K562 (cell line): ENCODE data around the gene NCBP2. TPM values are rescaled to one million over a fixed set of nuclear protein-coding genes. Genes with fewer than 3 reads are reported as not detected.

Experiments
- ATAC-seq: fragments of 200-7000 bp; cut with Tn5 transposase; 3 replicates; pipeline ENCODE4 v1.9.1; 2020; ENCODE audit warnings: moderate library complexity
- BruUV-seq: library from RNA; stranded (reverse); fragments of 400-500 nt; replicated peaks from 2 replicates; lab custom pipeline; 2021; lab: Mats Ljungman, UMichigan
- CTCF ChIA-PET: fragments of 300-600 bp; formaldehyde crosslinking; extraction: SDS; loops from one replicate; lab custom pipeline; 2021; ENCODE audit warnings: low intra/inter-chr PET ratio; lab: Yijun Ruan, JAX
- POLR2A ChIA-PET: fragments of 300-600, 350-650 bp; sonication (Branson Sonifier 250); formaldehyde crosslinking; extraction: SDS; loops from one replicate; lab custom pipeline; 2021; ENCODE audit warnings: antibody characterized with exemption, inconsistent platforms; lab: Yijun Ruan, JAX
- DNase-seq, 4 experiments: peaks; one replicate each; pipeline versions ENCODE4 v3.0.0 to v3.0.0-alpha.2; 2011 to 2018; ENCODE audit warnings: low spot score in 3 of 4, mixed read lengths in 3 of 4; ENCODE audit errors: extremely low read depth in 1 of 4
- FAIRE-seq: peaks from 2 replicates; lab custom pipeline; 2011; peaks lifted over from hg19 to GRCh38; lab: Jason Lieb, UNC
- H2AFZ ChIP-seq: 2 replicates; pipeline ENCODE4 v1.6.0; 2011; ENCODE audit warnings: low read depth, low read length, control low read depth, inconsistent platforms
- H3K27ac ChIP-seq: fragments of 200-600 bp; 3 replicates; pipeline ENCODE4 v1.8.0; 2011; ENCODE audit warnings: low read depth, mild to moderate bottlenecking, control low read depth, inconsistent platforms, low read length, moderate library complexity, mixed read lengths; ENCODE audit errors: extremely low read depth
- H3K27me3 ChIP-seq, 2 experiments: fragments of 300-600 bp in 1 of 2; 2 replicates in 1 of 2; 3 replicates in 1 of 2; pipeline versions ENCODE4 v1.6.0 to v1.8.0; 2011; ENCODE audit warnings: inconsistent platforms in 2 of 2, low read length in 2 of 2, mild to moderate bottlenecking in 1 of 2, mixed read lengths in 1 of 2, moderate library complexity in 1 of 2; ENCODE audit not compliant: control insufficient read depth in 2 of 2, insufficient read depth in 2 of 2
- H3K36me3 ChIP-seq: fragments of 300-600 bp; 3 replicates; pipeline ENCODE4 v1.8.0; 2011; ENCODE audit warnings: mild to moderate bottlenecking, low read length, inconsistent platforms; ENCODE audit not compliant: control insufficient read depth, insufficient read depth
- H3K4me1 ChIP-seq, 2 experiments: fragments of 200-600 bp in 1 of 2; replicated peaks in 1 of 2; 2 replicates in 1 of 2; 3 replicates in 1 of 2; pipeline versions ENCODE4 v1.5.1 to v1.8.0; 2011; ENCODE audit warnings: inconsistent platforms in 2 of 2, low read length in 2 of 2, mild to moderate bottlenecking in 1 of 2, mixed read lengths in 1 of 2, moderate library complexity in 1 of 2; ENCODE audit not compliant: control insufficient read depth in 2 of 2, insufficient read depth in 2 of 2
- H3K4me2 ChIP-seq: 2 replicates; pipeline ENCODE4 v1.6.1; 2011; ENCODE audit warnings: low read length, control low read depth, inconsistent platforms, mixed read lengths; ENCODE audit not compliant: insufficient read depth
- H3K4me3 ChIP-seq: fragments of 200-600 bp; sonication (generic), shearing (Covaris generic); 2 replicates; pipeline ENCODE4 v1.5.1; 2016; ENCODE audit warnings: control low read depth, inconsistent platforms
- H3K79me2 ChIP-seq: fragments of 200-600 bp; 3 replicates; pipeline ENCODE4 v1.8.0; 2011; ENCODE audit warnings: low read length, inconsistent platforms; ENCODE audit not compliant: control insufficient read depth, insufficient read depth
- H3K9ac ChIP-seq, 2 experiments: 2 replicates each; pipeline versions ENCODE4 v1.6.0 to v1.6.1; 2011; ENCODE audit warnings: low read depth in 2 of 2, low read length in 2 of 2, control low read depth in 1 of 2, inconsistent platforms in 1 of 2, mild to moderate bottlenecking in 1 of 2, mixed read lengths in 1 of 2; ENCODE audit not compliant: insufficient read depth in 1 of 2
- H3K9me1 ChIP-seq: one replicate; pipeline ENCODE4 v1.6.0; 2011; ENCODE audit warnings: inconsistent platforms, mild to moderate bottlenecking, low read length, moderate library complexity; ENCODE audit not compliant: control insufficient read depth, insufficient read depth
- H3K9me3 ChIP-seq: replicated peaks from 2 replicates; pipeline ENCODE4 v1.5.1; 2011; ENCODE audit warnings: low read depth, low read length, inconsistent platforms; ENCODE audit not compliant: control insufficient read depth, insufficient read depth
- H4K20me1 ChIP-seq: replicated peaks from 2 replicates; pipeline ENCODE4 v1.6.1; 2011; ENCODE audit warnings: low read length, inconsistent platforms, mixed read lengths; ENCODE audit not compliant: control insufficient read depth, insufficient read depth
- ARNT ChIP-seq, 2 experiments: fragments of 450-650 bp; IDR thresholded peaks; 2 replicates each; pipeline ENCODE4 v1.6.1; 2016; ENCODE audit warnings: mild to moderate bottlenecking in 1 of 2
- HDAC6 ChIP-seq: IDR thresholded peaks from 2 replicates; pipeline ENCODE4 v1.6.1; 2012; ENCODE audit warnings: low read depth, mild to moderate bottlenecking, control low read depth, inconsistent platforms, low read length, moderate library complexity
- HDAC8 ChIP-seq: fragments of 450-650 bp; IDR thresholded peaks from 2 replicates; pipeline ENCODE4 v1.6.1; 2016; ENCODE audit warnings: mild to moderate bottlenecking, missing genetic modification characterization, moderate library complexity, missing compliant biosample characterization
- HDGF ChIP-seq: fragments of 450-650 bp; IDR thresholded peaks from 2 replicates; pipeline ENCODE4 v1.6.1; 2016
- MXI1 ChIP-seq: IDR thresholded peaks from 2 replicates; pipeline ENCODE4 v1.6.1; 2011; ENCODE audit warnings: low read depth, mild to moderate bottlenecking, improper control_type of control experiment, low read length
- POLR2H ChIP-seq: IDR thresholded peaks from 2 replicates; pipeline ENCODE4 v1.6.1; 2016; ENCODE audit warnings: missing genetic modification characterization, low read depth, mild to moderate bottlenecking, control low read depth, missing compliant biosample characterization, moderate library complexity
- SNIP1 ChIP-seq: fragments of 450-650 bp; IDR thresholded peaks from 2 replicates; pipeline ENCODE4 v1.7.1; 2017; ENCODE audit warnings: low read depth, mild to moderate bottlenecking
- ZC3H8 ChIP-seq: fragments of 450-650 bp; IDR thresholded peaks from 2 replicates; pipeline ENCODE4 v1.6.1; 2017
- ZNF274 ChIP-seq: IDR thresholded peaks from 2 replicates; pipeline ENCODE4 v1.6.1; 2011; ENCODE audit warnings: low read depth, mild to moderate bottlenecking, low read length, moderate library complexity, borderline replicate concordance
- WGBS: fragments of 100-300 bp; shearing (Covaris generic); methylation state at CpG from one replicate; pipeline ENCODE4 v1.1.6; 2016; ENCODE audit warnings: low coverage, mixed read lengths; ENCODE audit not compliant: insufficient coverage; ENCODE audit errors: missing lambda C conversion rate; 5-methylcytosine and 5-hydroxymethylcytosine counted together
- in situ Hi-C: fragments of 300-500 bp; cut with MboI; formaldehyde crosslinking; loops from 4 replicates; pipeline ENCODE4 v1.15.0; 2018; ENCODE audit warnings: inconsistent platforms, mixed read lengths
- intact Hi-C: fragments of 100-400 bp; cut with micrococcal nuclease; formaldehyde crosslinking; loops from 2 replicates; pipeline ENCODE4 v1.14.2; 2022
- polyA plus RNA-seq, 8 experiments: library from polyadenylated mRNA; depleted of rRNA in 4 of 8; stranded (reverse) in 5 of 8; unstranded in 3 of 8; fragments of >200 nt; fragmentation: Nextera tagmentation in 2 of 8; fragmentation: Illumina TruSeq in 1 of 8; extraction: Ambion mirVana in 2 of 8; extraction: Trizol in 1 of 8; gene quantifications; 2 replicates each; pipeline versions ENCODE4 v1.2.1 to v1.2.3, GENCODE V29; 2011 to 2014; ENCODE audit warnings: inconsistent platforms in 1 of 8, missing spikeins in 1 of 8
- total RNA-seq, 7 experiments: library from RNA; depleted of rRNA in 6 of 7; stranded (reverse); fragments of >200 nt in 6 of 7; fragmentation: Illumina TruSeq in 2 of 7; extraction: Trizol in 2 of 7; gene quantifications; 2 replicates each; pipeline versions ENCODE4 v1.2.1 to v1.2.3, GENCODE V29; 2011 to 2021; ENCODE audit warnings: low replicate concordance in 1 of 7

NCBP2 gene
- total and polyA plus RNA-seq, 9 of the 15 experiments (the other 6 are each of a cell fraction or from before 2014, with no cell fraction given): 56.4 to 102 (median 82.3) TPM

- H4K20me1 ChIP-seq: no peaks in the 10 kb centered on the region
- ChIA-PET CTCF (no interaction called here), POLR2A (no interaction called here)
- H3K4me3 ChIP-seq: no peak overlapping the region
- H3K79me2 ChIP-seq: 0 out of 3 replicates have a peak, but pooled peaks cover under 1% of the 10 kb centered on the region
- no peak overlapping the region for H3K4me2 ChIP-seq
- intact Hi-C loops: no loop called here
- WGBS: 48% methylated on average over 9 of the region's 9 CpGs
- no peak overlapping the region for H3K9ac ChIP-seq
- no TSS peak for BruUV-seq
- FAIRE-seq: peak; percentile 58
- TF ChIP-seq HDAC6 (no peak), HDGF (no peak), HDAC8 (tag) (no peak), POLR2H (tag) (no peak), SNIP1 (no peak), ZNF274 (no peak), ZC3H8 (no peak), MXI1 (no peak), ARNT (IDR thresholded peaks at IDR 0.05) (no peak)
- no peak for DNase-seq
- no peak overlapping the region for H2AFZ ChIP-seq
- ATAC-seq: no peak
- no peak overlapping the region for H3K27ac ChIP-seq
- no peaks in the 10 kb centered on the region for H3K4me1 ChIP-seq
- H3K27me3 ChIP-seq: no peaks in the 10 kb centered on the region
- H3K36me3 ChIP-seq: peaks cover 5% of the 10 kb centered on the region; the same call in 1 of the 3 replicates
- H3K9me1 ChIP-seq: no peaks in the 10 kb centered on the region
- in situ Hi-C loops: no loop called here
- no peaks in the 10 kb centered on the region for H3K9me3 ChIP-seq
These were observed 20.0 kb upstream of the NCBP2 start for GRCh38 chr3:196962108-196962929.
